AG20443 (cell line): ENCODE data around the gene TRIL.
A peak's percentile ranks its signal among the peaks of the same experiment; 100 is the strongest.

Experiments used
- DNase-seq: peaks from one replicate; pipeline ENCODE4 v3.0.0; 2012; ENCODE audit warnings: low spot score, mixed read lengths

Gene TRIL

GRCh38 chr7:28940741-28941384 is 17.3 kb downstream of the TRIL start:
- no peak for DNase-seq

DNA sequence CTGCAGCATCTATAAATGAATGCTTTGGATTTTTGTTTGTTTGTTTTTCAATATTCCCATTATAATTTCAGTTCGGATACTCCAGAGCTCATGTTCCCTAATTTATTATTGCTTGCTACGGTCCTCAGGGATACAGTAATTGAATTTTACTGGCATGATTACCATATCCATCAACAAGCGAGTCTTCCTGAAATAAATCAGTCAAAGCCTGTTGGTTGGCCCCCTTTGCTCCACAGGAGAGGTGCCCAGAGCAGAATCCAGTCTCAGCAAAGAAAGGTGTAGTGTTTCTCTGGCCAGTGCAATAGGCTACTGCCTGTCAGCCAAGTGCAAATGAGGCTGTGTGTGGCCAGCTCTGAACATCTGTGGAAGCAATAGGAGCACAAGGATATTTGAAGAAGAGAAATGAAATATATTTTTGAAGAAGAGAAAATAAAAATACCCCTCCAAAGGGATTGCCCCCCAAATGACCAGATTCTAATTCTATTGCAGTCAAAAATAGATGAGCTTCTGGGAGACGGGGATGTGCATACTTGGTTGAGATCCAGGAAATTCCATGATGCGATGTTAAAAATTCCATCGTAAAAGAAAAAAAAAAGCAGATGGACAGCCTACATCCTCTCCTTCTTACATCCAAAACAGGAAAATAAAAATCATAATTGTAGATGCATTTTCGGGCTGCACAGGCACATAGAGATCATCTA is 18.1 kb downstream of the TRIL start:
- DNase-seq = no peak

DNA sequence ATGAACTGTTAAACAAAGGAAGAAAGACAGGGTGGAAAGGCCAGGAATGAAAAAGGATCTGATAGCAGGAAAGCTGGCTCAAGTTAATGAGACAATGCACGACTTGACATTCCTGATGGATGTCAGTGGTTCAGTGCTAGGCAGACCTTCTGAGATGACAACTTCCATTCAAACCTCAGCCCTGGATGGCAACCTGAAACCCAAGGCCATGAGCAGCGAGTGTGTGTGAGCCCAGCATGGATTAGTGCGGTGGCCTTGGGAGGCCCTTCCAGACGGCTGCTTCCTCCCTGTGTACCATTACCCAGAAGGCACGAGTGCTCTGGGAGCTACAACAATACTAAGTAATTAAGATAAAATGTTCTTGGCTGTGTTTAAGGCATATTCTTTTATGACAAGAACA is 18.8 kb downstream of the TRIL start:
- DNase-seq = no peak

GRCh38 chr7:28937619-28938018 is 20.5 kb downstream of the TRIL start:
- no peak for DNase-seq

DNA sequence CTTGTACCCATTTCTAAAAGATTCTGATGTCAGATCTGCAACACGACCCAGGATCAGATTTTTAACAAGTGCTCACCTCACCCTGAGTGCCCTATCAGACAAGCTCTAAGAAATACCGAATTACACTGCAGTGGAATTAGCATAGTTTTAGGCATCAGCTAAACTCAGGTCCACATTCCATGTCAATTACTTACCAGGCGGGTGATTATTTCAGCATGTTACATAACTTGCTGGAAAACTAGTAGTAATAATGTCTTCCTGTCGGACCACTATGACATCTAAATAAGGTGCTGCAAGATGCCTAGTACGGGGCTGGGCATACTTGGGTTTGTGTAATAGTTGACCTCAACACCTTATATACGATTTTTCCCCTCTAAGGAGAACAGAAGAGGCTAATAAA is 21.0 kb downstream of the TRIL start:
- no peak for DNase-seq

DNA sequence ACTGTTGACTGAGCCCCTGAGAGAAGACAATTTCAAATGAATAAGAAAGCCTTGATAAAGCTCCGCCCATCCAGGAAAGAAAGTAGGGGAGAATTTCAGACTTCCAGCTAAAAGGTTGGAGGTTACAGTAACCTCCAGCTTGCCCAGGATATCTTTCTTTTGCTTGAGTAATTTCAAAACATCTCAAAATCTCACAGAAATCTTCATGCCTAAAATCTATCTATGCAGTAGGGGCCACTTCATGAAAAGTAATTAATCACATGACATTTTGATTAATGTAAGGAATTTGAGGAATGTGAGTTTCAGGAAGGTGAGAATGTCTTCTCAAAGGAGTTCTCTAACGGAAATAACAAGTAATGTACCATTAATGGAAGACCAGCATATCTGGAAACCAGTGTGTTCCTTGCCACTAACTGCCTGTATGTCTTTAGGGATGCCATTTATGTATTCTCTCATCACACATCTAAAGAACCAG is 24.2 kb downstream of the TRIL start:
- no peak for DNase-seq

- DNase-seq = no peak
Measured at GRCh38 chr7:28931565-28931964, 26.6 kb downstream of the TRIL start.

DNA sequence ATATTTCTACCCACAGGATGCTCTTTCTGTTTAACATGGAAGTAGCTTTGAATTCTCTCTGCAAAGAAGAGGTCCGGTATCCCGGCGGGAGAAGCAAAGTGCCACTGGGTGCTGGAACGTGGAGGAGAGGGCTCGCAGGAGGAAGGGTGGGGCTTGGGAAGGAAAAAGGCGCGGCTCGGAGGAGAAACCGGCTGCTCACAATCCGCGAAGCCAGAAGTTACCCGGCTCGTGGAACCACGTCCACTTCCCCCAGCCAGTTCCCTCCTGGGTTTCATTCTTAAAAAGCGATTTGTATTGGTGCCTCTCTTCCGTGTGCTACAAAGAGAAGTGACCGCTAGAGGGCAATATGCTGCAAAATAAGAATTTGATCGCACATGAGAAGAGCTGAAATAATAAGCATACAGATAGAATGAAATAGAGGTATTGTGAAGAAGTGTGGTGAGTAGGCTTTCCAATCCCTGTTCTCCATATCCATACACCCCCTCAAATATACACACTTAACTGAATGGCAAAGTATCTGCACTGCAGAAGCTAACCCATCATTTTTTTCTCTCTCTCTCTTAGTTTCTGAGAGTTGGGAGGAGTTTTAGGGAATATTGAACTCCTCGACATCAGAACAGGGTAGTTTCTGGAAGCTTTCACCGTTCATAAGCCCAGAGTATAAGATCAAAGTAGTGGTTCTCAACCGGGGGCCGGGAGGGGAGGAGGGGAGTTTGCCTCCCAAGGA is 31.1 kb downstream of the TRIL start:
- DNase-seq = peak; percentile 82

DNA sequence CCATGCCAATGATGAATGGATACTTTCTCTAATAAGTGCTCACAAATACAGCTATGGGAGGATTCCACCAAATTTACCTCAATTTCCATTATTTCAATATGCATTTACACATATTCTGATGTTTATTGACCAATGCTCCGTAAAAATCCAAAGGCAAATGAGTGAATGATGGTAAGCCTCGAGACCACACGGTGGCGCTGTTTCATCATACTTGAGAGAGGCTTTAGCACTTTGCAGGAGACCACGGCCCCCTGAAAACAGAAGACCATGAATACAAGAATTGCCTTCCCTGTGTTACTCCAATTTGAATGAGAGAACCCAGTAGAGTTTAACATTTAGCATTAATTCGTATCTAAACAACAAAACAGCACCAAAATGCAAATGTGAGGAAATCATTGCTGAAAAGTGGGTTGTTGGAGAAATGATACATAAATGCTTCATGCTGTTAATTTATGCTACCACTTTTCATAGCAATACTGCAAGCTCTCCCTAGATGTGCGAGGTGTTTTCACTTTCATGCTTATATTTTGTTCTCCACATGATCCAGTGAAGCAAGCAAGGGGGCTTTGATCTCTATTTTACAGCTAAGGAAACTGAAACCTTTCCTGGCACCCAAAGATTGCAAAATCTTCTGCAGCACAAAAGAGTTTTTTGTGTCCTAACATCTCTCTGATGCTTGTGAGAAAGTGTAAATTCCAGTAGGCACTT is 35.4 kb downstream of the TRIL start:
- DNase-seq = peak; percentile 54

GRCh38 chr7:28921822-28922221 is 36.3 kb downstream of the TRIL start:
- DNase-seq = peak; percentile 70

- DNase-seq = no peak
Measured at GRCh38 chr7:28920424-28920823, 37.7 kb downstream of the TRIL start.

DNA sequence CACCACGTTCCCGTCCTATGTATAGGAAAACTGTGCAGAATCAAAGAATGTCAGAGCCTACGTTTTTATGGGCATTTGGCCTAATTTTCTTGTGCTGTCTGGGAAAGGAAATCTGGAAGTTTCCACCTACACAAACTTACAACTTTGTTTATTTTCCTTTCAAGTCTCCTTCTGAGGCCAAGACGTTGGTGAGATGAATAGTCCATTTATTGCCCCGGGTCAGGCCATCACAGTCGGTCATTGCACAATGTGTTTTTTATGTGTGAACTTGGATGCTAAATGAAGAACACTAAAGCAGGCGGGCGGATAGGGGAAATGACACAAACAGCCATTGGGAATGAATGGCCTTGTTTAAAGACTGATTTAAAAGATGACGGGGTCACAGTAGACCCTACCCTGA is 38.6 kb downstream of the TRIL start:
- no peak for DNase-seq

GRCh38 chr7:28908775-28909174 is 49.4 kb downstream of the TRIL start:
- no peak for DNase-seq

DNA sequence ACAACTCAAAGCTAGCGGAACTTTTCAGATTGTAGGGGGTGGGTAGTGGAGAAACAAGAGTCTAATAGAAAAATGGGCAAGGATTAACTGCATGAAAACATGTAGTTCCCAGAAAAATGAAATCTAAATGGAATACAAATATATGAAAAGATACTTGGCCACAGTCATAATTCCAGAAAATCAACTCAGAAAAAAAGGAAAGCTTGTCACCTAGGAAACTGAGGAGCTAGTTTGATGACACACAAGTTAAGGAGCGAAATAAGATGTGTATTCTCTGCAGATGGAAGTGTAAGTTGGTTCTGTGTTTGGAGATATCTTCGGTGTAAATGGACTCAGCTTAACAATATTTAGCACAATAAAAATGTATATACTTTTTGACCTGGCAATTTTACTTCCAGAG is 52.7 kb downstream of the TRIL start:
- no peak for DNase-seq

DNA sequence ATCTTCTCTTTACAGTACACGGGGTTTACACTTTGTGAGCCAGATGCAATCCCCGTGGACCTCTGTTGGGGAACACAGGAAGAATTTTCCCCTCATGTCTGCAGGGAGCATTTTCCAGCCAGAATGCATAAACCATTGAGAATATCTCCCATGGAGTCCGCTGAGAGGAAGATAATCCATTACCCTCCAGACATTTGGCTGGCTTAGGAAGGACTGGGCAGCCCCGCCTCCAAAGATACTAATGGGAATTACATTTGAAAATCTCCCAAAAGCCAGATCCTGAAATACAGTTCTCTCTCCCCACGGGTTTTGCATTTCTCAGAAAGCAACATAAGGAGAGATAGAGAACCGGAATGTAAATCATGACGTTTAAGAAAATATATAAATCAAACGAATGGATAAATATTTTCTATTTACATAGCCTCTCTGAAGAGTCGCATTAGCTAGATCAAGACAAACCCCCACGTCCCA is 53.5 kb downstream of the TRIL start:
- DNase-seq = peak; percentile 43

GRCh38 chr7:28903730-28904577 is 54.2 kb downstream of the TRIL start:
- DNase-seq = no peak
